Subcutaneous adipose tissue (tissue), 4 donors: ENCODE data around the gene ADGB. TPM values are rescaled to one million over a fixed set of nuclear protein-coding genes. Genes with fewer than 3 reads are reported as not detected.

Experiments
- CTCF ChIP-seq: fragments of 450-650 bp; IDR thresholded peaks from one replicate; pipeline ENCODE4 v1.5.1; 2016; ENCODE audit warnings: low read depth, mild to moderate bottlenecking, control low read depth, antibody characterized with exemption, moderate library complexity
- total RNA-seq, 4 donors: library from RNA; depleted of rRNA; stranded (reverse); fragments of >200 nt; gene quantifications; one replicate each; pipeline ENCODE4 v1.1.0, GENCODE V29; 2016

Gene ADGB
- total RNA-seq, 4 donors from 2014 or later, result not detected

DNA sequence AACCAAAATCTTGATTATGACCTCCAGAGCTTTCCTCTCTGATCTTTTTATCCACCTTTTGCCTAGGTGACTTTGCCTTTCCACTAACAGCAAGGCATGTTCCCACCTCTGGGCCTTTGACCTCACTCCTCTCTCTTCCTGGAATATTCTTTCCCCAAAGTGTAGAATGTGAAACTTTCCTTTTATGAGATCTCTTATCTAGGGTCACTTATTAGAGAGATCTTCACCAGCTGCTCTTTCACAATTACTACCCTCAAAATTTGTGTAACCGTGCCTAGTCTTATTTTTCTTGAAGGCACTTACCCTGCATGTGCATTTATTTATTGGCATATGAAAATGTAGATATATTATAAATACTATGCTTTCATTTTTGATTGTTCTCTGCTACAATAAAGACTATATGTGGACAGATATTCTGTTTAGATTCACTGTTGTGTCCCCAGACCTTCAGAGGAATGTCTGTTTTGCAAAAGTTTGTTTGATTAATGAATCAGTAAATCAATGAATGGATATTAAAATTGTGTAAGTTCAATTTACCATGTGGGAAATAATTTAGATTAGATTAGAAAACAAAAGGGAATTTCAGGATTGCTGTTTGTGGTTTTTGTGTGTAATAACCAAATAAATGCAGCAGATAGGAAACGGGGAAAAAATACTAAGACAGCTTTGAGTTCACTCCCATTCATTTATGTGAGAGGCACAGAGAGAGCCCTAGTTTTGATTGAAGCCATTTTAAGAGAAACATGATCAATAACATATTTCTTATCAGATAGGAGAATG is 207.0 kb downstream of the ADGB start:
- no peak for TF ChIP-seq CTCF

DNA sequence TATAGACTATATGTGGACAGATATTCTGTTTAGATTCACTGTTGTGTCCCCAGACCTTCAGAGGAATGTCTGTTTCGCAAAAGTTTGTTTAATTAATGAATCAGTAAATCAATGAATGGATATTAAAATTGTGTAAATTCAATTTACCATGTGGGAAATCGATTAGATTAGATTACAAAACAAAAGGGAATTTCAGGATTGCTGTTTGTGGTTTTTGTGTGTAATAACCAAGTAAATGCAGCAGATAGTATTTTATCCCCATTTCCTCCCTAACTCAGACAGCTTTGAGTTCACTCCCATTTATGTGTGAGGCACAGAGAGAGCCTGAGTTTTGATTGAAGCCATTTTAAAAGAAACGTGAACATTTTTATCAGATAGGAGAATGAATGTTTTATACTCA is 214.8 kb downstream of the ADGB start:
- no peak for TF ChIP-seq CTCF

DNA sequence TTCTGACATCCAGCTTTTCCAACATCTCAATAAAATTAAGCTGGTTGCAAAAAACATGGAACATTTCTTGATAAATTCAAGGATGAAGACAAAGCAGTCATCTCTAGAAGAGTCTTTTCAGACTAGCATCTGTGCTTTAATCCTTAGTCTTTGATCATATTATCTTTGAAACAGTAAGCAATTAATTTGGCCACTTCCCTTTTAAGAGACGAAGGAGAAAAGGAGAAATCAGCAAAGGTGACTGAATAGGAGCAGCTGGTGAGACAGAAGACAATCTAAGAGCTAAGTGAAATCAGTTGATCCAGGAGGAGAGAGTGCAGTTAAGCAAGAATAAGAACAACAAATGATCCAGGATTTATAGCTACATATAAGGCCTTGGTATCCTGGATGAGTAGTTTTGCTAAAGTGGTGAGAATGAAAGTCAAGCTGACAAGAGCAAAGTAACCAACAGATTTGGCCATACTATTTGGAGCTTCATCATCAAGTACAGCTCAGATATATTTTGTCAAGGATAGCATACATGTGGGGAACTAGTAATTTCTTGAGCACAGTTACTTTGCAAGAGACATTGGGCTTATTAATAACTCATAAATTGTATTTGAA is 215.5 kb downstream of the ADGB start:
- no peak for TF ChIP-seq CTCF

- TF ChIP-seq CTCF, result no peak
Measured at GRCh38 chr6:146819596-146820320, 221.0 kb downstream of the ADGB start.

DNA sequence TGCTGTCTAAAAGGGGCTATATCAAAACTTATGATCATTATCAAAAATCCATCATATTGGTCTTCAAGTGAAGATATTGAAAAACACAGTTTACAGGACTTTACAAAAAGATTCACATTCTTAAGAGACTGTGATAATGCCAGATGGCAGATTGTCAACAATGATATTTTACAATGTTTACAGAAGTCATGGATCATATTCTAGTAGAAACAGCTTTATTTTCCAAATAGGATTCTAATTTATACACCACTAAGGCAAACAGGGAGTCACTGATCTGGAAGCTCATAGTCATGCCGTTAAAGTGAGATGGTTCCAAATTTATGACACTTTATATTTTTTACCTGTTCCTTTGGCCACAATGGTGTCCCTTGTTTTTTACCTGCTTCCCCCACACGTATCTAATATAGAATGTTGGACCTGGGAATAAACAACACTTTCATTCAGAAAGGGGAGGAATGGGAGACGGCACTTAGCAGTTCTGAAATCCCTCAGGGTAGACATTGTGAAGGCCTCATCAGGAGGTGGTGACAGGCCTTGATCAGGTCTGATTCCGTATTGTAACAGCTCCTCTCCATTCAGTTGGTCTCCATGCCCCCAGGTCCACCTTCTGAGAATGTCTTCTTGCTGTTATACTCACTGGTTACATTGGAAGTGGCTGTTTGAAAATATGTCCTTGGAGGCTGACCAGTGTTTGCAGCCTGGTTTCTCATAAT is 228.6 kb downstream of the ADGB start:
- no peak for TF ChIP-seq CTCF

DNA sequence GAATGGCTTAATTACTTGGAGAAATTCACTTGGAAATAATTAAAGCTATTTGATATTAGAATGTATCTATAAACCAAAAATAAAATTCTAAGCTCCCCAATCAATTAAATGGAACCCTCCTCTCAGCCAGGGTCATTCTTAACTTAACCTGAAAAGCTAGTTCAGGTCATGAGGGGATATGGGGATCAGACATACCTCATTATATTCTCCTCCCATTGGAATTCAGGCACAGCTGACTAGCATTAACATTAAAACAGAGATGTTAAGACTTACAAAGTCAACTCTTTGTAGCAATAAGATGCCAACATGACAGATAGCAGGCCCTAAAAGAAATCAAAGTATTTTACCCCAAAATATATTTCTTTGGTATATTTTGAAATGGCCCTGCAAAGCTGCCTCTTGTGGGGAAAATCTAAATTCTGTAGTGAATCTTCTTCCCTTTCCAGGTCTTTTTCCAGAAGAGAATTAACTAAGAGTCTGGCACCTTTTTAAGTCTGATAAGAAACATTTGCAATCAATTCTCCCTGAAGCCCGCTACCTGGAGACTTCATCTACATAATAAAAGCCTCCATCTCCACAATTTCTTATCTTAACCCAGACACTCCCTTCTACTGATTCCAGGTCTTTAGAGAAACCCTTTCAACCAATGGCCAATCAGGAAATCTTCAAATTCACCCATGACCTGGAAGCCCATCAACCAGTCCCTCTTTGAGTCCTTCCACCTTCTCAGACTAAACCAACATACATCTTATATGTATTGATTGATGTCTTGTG is 231.2 kb downstream of the ADGB start:
- no peak for TF ChIP-seq CTCF
